GM19239 (cell line): ENCODE data around the gene C1QTNF12.

ENCODE experiments used
- DNase-seq: peaks from one replicate; pipeline ENCODE4 v3.0.0; 2011; ENCODE audit warnings: low spot score; ENCODE audit not compliant: insufficient read length
- FAIRE-seq: peaks from 2 replicates; lab custom pipeline; 2011; peaks lifted over from hg19 to GRCh38; lab: Jason Lieb, UNC

C1QTNF12 gene, protein sequence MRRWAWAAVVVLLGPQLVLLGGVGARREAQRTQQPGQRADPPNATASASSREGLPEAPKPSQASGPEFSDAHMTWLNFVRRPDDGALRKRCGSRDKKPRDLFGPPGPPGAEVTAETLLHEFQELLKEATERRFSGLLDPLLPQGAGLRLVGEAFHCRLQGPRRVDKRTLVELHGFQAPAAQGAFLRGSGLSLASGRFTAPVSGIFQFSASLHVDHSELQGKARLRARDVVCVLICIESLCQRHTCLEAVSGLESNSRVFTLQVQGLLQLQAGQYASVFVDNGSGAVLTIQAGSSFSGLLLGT

DNA sequence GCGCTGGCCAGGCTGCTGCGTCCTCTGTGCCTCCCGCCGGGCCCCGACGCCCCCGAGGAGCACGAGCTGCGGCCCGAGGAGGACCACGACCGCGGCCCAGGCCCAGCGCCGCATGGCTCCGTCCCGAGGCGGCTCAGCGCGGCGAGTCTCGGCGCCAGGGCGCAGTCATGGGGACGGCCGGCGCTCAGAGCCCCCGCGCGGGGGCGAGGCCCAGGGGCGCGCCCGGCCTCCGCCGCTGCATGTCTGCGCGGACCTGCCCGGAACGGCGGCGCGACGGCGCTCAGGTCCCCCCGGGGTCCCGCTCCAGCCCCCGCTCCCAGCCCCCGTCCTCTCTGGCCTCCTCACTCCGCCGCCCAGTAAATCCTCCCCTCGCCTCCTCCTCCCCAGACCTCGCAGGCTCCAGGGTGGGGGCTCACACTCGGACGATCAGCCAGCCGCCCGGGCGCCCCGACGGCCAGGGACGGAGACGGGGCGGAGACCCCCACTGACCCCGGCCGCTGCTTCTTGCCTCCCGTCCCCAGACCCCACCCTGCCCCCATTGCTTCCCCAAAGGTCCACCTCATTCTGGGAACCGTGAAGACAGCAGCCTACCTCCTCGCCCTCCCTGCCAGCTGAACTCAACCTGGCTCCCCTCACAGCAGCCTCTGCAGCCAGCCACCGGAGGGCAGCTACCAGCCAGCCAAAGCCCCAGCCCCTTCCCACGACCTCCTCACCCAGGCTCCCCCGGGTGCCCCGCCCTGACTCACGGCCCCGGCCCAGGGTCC lies at the start of gene C1QTNF12:
Gene C1QTNF12 (minus strand): TSS at position 146 of the 764 bp plus-strand sequence. CDS start 32 bp downstream, at position 114.
- FAIRE-seq (no peak), DNase-seq (no peak)

DNA sequence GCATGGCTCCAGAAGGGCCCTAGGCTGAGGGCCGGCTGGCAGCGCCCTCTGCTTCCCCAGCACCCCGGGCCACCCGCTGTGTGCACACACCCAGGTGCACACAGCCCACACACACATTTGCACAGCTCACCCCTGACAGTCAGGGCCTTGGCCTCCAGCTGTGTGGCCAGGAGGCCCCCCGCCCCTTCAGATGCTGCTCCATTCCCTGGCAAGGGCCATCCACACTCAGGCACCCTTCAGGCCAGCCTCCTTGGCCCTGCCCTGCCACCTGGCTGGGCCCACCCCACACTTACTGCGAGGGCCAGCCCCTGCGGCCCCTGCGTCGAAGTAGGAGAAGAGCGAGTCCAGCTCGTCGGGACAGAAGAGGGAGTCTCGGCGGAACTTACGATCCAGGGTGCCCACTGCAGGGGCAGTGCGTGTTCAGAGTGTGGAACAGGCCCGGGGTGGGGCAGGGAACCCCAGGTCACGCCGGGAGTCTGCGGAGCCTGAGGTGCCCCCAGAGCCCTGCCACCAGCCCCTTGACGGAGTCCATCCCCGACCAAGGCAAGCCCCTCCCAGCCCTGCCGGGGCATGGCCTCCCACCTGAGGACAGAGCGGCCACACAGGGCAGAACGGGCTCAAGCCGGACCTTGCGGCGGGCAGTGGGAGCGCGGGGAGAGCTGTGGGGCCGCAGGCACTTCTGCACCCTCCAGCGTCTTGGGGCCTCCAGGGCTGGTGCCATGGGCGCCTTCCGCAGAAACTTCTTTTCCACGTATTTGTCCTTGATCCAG lies 48.8 kb upstream of the C1QTNF12 start:
- DNase-seq (no peak), FAIRE-seq (no peak)

DNA sequence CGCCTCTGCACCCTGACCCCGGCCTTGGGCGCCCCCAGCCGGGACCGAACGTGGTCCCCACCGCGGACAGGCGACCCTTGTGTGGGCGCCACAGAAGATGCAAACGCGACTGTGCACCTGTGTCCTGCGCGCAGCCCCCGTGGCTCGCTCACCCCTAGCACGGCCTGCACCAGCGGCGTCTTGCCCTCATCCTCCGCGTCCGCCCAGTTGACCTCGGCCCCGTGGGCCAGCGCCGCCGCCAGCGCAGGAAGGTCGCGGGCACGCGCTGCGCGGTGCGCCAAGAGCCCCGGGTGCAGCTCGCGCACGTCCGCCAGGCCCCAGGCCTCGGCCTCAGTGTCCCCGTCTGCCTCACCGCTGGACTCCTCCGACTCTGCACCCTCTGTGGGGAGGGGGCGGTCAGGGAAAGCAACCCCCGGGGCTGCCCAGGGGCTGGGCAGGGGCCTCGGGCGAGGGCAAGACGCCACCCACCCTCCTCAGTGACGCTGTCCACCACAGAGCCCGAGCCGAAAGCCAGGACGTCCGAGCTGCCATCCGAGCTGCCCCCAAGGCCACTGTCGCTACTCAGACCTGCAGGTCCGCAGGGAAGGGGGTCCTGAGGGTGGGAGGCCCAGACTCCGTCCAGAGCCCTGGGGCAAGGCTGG lies 47.8 kb upstream of the C1QTNF12 start:
- no peak for FAIRE-seq
- no peak for DNase-seq

DNA sequence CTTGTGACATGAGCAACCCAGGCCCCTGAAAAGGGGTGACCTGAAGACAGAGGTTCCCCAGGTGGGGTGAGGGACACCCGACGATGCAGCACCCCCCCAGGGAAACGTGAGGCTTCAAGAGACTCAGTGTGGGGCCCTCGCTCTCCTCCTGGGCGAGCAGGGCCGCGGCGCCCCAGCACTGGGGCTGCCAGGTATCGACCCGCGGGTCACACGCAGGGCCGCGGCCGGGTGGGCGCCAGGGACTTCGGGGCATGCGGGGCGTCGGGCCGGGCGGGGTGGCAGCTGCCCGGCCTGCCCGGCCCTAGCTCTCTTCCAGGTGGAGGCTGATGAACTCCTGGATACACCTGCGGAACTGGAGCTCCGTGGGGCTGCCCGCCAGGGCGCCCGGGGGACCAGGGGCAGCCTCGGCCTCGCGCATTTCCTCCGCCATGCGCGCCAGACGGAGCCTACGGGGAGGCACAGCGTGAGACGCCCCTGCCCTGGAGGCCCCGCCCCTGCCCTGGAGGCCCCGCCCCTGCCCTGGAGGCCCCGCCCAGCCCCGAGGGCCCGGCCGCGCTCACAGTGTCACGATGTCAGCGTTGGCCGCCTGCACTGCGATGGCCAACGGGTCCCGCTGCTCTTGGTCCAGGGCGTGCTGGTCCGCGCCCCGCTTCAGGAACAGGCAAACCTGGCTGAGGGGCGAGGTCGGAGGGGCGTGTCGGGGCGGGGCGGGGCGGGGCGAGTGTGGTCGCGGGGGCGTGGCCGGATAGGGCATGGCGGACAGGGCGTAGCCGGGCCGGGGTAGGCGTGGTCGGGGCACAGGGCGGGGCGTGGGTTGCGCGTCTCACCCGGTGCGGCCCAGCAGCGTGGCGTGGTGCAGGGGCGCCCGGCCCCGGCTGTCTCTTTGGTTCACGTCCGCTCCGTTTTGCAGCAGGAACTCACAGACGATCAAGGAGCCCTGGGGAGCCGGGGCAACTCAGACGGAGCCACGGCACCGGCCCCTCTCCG lies 47.0 kb upstream of the C1QTNF12 start:
- FAIRE-seq: no peak

DNA sequence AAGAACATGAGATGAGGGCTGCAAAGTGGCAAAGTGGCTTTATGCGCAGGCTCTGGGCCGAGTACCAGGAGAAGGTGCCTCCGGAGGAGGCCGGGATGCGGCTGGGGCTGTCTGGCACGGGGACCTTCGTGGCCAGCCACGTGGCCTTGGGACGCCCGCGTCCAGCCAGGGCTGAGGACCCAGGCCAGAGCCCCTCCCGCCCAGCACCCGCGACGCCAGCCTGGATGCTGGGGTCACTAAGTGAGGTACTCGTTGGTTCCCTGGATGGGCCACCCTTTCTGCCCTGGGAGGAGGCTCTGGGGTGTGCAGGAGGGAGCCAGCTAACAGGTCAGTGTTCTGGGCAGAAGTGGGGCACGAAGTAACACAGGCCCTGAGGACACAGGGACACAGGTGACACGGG lies 46.3 kb upstream of the C1QTNF12 start:
- no peak for FAIRE-seq
- no peak for DNase-seq

More for the DNA sequence above, 47.0 kb upstream of the C1QTNF12 start:
- no peak for DNase-seq

DNA sequence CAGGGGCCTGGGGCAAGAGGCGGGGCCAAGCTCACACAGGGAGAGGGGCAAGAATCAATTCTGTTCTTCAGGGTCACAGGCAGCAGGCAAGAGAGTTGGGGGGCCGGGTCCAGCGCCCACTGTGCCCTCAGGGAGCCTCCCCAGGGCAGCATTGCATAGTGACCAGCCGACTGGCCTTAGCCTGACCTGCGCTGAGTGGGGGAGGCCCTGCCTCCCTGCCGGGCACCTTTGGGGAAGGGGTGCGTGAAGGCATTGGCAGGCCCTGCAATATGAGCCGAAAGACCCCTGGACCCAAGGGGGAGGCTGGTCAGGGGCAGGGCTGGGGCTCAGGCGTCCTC lies 45.9 kb upstream of the C1QTNF12 start:
- no peak for FAIRE-seq
- no peak for DNase-seq

DNA sequence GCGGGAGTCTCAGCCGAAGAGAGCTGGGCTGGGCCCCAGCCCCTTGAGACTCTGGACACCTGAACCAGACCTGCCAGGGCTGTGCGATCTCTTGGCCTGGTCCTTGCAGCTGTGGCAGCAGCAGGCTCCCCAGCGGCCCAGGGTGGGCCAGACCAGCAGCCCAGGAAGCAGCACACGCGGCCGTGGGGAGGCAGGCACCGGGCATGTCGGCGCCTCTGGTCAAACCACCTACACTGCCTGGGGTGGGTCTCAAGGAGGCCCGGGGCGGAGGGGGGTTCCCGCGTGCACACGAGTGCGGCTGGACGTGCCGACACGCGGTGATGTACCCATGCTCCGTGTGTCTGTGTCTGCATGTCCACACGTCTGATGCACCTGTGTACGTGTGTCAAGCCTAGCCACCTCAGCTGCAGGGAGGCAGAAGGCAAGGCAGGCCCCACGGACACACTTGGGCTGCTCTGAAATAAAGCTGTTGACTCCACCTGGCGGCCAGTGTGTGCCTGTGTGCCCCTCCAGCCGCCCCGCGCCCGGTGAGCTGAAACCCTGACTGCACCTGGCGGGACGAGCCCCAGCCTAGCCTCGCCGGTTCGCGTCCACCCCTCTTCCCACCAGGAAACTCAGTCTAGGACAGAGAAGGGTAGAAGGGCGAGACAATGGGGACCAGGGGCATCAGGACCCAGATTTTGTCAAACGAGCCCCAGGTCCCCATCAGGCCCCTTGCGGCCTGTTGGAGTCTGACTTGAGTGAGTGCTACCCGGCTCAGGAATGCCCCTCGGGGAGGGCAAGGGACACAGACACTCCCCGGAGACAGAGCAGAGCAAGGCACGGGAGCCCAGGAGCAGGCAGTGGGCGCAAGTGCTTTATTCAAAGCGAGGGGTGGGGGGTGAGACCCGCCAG lies 45.3 kb upstream of the C1QTNF12 start:
- DNase-seq (peak; percentile 98), FAIRE-seq (peak; percentile 78)

DNA sequence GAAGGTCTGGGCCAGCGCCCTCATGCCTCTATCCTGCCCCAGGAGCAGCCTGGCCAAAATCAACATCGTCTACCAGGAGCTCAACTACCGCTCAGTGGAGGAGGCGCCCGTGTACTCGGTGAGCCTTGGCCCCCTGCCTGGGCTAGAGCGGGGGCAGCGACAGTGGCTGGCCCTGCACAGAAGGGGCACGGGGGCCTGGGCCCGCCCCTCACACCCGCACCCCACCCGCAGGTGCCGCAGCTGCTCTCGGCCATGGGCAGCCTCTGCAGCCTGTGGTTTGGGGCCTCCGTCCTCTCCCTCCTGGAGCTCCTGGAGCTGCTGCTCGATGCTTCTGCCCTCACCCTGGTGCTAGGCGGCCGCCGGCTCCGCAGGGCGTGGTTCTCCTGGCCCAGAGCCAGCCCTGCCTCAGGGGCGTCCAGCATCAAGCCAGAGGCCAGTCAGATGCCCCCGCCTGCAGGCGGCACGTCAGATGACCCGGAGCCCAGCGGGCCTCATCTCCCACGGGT lies 44.6 kb upstream of the C1QTNF12 start:
- DNase-seq (no peak), FAIRE-seq (no peak)

DNA sequence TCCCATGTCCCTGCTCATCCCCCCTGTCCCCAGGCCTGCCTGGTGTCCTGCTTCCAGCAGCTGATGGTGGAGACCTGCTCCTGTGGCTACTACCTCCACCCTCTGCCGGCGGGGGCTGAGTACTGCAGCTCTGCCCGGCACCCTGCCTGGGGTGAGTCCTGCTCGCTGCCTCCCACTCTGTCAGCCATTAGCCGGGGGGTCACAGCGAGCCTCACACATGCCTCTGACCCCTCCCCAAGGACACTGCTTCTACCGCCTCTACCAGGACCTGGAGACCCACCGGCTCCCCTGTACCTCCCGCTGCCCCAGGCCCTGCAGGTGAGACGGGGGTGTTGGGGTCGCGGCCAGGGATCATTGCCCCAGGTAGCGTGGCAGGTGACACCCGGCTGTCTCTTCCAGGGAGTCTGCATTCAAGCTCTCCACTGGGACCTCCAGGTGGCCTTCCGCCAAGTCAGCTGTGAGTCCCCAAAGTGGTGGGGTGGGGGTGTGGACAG lies 43.8 kb upstream of the C1QTNF12 start:
- peak; percentile 93 for DNase-seq
- no peak for FAIRE-seq

DNA sequence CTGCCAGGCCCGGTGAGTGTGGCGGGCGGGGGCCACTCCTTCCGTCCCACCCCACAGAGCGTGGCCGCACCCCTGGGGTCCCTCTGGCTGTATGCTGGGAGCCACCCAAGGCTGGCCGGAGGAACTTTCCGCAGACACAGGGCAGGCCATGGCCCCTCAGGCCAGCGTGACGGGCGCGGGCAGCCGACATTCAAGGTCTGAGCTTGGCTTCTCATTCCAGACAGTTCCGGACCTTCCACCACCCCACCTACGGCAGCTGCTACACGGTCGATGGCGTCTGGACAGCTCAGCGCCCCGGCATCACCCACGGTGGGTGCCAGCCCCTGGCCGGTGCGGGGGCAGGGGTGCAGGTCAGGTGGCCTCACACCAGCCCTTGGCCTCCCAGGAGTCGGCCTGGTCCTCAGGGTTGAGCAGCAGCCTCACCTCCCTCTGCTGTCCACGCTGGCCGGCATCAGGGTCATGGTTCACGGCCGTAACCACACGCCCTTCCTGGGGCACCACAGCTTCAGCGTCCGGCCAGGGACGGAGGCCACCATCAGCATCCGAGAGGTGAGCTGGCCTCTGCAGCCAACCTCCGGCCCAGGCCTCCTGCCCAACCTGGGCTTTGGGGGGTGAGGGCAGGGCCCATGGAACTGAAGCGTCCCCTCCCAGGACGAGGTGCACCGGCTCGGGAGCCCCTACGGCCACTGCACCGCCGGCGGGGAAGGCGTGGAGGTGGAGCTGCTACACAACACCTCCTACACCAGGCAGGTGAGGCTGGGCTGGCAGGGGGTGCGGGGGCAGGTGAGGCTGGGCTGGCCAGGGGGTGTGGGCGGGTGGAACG lies 41.0 kb upstream of the C1QTNF12 start:
- DNase-seq: no peak
- FAIRE-seq: no peak

DNA sequence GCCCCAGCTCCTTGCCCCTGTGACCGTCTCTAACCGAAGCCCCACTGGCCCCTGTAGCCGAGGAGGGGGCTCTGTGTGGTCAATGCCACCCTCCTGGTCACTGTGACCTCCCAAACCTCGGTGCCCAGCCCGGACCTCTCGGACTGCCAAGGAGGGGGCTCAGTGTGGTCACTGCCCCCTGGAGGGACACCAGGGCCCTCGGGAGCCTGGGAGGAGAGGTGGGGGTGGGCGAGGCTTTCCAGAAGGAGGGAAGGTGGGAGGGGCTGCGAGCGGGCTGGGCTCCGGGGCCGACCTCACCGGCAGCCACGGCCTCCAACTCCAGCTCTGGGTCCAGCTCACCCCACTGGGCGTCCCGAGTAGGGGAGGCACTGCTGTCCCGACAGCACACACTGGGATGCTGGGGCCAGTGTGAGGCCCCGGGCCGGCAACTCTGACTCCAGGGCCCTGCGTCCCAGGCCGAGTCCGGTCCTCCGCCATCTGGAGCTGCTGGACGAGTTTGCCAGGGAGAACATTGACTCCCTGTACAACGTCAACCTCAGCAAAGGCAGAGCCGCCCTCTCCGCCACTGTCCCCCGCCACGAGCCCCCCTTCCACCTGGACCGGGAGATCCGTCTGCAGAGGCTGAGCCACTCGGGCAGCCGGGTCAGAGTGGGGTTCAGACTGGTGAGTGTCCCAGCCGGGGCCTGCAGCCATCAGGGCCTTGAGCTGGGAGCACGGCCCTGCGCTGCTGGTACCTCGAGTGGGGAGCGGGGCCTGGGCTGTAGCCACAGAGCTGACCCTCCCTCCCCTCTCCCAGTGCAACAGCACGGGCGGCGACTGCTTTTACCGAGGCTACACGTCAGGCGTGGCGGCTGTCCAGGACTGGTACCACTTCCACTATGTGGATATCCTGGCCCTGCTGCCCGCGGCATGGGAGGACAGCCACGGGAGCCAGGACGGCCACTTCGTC lies 40.1 kb upstream of the C1QTNF12 start:
- DNase-seq: no peak
- no peak for FAIRE-seq

DNA sequence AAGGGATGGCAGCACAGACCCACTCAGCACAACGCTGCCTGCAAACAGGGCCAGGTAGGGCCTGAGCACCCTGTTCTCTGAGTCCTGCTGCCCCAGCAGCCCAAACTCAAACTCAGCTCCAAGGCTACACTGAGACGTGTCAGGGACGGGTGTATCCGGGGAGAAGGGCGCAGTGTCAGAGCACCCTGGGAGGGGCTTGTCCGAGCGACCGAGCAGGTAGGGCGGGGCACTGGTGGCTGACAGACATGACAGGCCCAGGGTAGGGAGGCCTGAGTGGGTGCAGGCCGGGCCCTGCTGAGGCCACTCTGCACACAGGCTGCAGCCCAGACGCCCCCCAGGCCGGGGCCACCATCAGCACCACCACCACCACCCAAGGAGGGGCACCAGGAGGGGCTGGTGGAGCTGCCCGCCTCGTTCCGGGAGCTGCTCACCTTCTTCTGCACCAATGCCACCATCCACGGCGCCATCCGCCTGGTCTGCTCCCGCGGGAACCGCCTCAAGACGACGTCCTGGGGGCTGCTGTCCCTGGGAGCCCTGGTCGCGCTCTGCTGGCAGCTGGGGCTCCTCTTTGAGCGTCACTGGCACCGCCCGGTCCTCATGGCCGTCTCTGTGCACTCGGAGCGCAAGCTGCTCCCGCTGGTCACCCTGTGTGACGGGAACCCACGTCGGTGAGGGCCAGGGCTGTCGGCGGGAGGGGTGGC lies 39.2 kb upstream of the C1QTNF12 start:
- FAIRE-seq (no peak), DNase-seq (no peak)

DNA sequence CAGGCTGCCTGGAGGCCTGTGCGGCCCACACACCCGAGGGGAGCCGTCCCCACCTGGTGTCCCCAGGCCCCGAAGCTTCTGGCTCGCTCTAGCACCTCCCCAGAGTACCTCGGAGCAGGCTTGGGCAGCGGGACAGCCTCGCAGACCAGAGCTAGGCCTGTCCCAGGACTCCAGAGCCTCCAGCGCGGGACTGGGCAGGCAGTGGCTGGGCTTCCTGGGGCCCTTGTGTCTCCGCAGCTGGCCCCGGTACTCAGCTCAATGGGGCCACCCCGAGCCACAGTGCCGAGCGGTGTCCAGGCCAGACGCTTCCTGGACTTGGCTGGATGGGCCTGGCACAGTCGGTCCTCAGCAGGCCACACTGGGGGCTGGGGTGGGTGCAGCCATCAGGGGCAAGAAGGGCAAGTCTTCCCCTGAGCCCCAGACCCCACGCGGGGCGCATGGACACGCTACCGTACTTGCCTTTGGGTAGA lies 38.6 kb upstream of the C1QTNF12 start:
- FAIRE-seq (no peak), DNase-seq (no peak)

DNA sequence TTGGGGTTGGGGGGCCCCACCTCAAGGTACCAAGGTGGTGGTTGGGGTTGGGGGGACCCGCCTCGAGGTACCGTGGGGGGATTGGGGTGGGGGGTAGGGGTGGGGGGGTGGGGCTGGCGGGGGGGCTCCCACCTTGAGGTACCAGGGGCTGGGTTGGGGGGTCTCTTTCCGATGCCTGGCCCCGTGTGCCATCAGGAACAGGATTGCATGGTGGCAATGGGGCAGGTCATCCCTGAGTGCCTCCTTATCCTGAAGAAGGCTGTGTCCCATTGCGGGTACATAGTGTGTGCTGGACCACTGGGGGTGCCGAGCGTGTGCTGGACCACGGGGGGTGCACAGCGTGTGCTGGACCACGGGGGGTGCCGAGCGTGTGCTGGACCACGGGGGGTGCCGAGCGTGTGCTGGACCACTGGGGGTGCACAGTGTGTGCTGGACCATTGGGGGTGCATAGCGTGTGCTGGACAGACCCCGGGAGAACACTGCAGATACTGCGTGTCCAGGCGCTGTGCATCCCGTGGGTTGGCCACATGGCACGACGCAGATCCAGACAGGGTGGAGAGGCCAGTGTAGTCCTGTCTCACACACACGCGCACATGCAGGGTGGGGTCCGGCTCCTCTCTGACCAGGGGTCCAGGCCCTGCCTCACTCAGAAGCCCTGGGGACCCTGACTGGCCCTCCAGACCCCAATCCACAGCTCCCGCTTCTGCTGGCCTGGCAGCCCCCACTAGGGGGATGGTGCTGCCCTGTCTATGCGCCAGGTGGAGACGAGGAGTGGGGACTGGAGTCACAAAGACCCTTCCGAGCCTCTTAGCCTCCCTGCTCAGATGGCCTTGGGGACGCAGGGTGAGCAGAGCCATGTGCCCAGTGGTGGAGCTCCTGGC lies 37.9 kb upstream of the C1QTNF12 start:
- FAIRE-seq (no peak), DNase-seq (no peak)
